IPS-NIHi11 (cell line): Measurements from ENCODE around the gene CLTCL1.

Experiments used
- DNase-seq: peaks from one replicate; pipeline ENCODE4 v3.0.0; 2012; ENCODE audit warnings: mixed read lengths, low spot score

CLTCL1 gene

GRCh38 chr22:19244600-19245352, 46.7 kb downstream of the CLTCL1 start:
- DNase-seq, result no peak

GRCh38 chr22:19242699-19243098, 48.8 kb downstream of the CLTCL1 start:
- DNase-seq, result no peak

GRCh38 chr22:19241593-19241906, 50.0 kb downstream of the CLTCL1 start:
- no peak for DNase-seq

GRCh38 chr22:19240813-19241592, 50.5 kb downstream of the CLTCL1 start:
- peak; percentile 17 for DNase-seq

DNA sequence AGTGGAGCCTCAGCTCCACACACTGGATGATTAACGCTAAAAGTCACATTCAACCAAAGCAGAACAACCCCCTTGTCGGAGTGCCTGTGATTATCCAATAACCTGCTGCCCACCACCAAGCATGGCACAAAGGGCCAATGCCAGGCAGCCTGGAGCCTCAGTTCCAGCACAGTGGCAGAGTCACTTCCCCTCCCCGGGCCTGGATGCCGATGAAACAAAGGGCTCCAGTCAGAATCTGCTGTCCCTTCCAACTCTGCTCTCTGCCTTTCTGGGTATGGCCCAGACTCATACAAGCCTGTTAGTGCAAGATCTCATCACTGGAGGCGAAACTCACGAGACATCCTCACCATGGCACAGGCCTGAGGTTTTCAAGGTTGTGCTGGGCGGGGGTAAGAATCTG, 52.1 kb downstream of the CLTCL1 start:
- no peak for DNase-seq

DNA sequence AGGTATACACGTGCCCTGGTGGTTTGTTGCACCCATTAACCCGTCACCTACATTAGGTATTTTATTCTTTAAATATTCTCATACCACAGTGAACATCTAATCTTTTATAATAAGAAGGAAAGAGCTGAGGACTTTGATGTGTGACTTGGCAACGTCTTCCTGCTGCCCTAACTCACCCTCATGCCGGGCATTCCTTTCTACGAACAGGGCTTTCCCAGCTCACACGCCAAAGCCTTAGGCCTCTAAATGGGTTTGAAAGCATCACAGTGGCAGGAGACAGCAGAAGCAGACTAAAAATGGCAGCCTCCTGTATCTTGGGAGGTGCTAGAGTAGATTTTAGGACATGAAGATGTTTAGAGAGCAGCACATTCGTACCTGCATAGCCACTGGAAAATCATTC, 52.6 kb downstream of the CLTCL1 start:
- no peak for DNase-seq

GRCh38 chr22:19235874-19236273, 55.6 kb downstream of the CLTCL1 start:
- no peak for DNase-seq

GRCh38 chr22:19234126-19234896, 57.2 kb downstream of the CLTCL1 start:
- no peak for DNase-seq

- no peak for DNase-seq
Measured at GRCh38 chr22:19233189-19233661, 58.3 kb downstream of the CLTCL1 start.

DNA sequence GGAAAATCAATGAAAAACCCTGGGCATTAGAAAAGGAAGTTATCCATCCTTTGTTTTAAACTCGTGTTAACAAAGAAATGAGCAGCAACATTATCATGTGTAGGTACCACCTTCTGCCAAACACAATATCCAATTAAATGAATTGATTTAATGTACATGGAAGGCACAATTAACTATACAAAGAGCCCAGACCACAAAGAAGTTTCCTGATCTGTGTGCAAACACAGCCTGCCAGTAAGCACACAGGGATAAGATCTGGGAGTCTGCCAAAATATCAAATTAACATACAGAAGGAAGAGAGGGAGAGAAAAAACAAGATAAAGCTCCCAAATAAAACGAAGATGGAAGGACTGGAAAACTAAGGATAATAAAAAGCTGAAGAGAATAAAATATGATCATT, 58.9 kb downstream of the CLTCL1 start:
- no peak for DNase-seq

DNA sequence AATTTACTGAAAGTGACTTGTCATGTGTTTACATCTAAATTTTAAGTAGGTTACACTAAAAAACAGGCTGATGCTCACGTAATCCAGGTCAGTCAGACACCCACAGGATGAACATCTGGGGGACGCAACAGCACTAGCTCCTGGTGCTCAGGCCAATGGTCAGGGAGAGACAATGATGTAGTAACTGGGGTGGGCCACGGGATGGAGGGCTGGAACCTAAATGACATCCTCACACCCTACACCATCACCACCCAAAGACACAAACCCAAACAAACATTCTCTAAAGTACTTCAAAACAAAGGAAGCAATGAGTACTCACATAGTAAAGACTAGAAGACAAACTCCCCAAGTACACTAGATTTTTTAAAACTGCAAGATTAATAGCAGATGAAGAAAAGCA, 59.5 kb downstream of the CLTCL1 start:
- DNase-seq, result no peak

DNA sequence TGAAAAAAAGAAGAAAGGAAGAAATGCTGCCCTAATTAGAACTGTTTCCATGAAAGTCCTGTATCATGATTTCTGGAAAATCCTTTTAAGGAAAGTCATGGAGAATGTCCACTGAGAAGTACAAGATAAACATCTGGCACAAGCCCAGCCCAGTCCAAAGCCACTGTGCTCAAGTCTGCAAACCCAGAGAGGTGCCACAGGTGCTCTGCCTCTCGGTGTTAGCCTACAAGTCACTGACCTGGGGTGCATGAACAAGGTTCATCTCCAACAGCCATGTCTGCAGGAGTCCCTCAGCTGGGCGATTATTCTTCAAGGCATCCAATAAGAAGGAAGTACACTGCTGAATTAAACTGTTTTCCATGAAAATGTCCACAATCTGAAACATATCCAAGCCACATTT, 61.9 kb downstream of the CLTCL1 start:
- no peak for DNase-seq

DNA sequence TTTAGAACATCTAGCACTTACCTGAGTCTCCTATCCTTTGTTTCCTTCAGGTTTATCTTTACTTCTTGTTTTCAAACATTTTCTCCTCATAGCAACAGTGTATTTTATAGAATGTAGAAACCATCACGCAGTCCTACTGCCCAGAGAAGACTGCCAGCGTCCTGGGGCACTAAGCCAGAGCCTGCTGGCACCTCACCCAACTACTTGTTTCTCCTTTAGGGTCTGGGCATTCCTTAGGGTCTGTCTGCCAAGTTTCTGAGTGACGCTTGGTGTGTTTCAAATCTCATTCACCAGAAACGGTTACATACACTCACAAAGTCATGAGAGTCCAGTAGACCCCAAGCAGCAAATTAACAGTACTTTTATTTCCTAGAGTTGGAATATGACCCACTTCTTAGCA, 63.3 kb downstream of the CLTCL1 start:
- DNase-seq, result no peak

GRCh38 chr22:19226428-19226827, 65.1 kb downstream of the CLTCL1 start:
- DNase-seq, result no peak

DNA sequence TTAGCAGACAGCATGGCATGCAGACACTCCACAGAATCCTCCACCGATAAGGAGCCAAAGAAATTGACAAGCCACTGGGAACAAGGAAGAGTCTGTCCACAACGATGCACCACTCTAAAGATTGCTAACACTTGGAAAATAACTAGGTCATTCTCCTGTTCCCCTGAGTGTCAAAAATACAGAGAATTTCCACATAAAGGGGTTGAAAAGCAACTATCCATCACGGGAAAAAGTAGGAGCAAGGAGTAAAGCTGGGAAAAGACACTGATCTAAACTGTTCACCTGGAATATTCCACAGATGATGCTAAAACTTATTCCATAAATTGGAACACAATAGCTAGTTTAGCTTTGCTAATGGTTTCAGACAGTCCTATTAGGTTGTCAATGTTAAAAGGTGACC, 66.0 kb downstream of the CLTCL1 start:
- DNase-seq, result no peak

DNA sequence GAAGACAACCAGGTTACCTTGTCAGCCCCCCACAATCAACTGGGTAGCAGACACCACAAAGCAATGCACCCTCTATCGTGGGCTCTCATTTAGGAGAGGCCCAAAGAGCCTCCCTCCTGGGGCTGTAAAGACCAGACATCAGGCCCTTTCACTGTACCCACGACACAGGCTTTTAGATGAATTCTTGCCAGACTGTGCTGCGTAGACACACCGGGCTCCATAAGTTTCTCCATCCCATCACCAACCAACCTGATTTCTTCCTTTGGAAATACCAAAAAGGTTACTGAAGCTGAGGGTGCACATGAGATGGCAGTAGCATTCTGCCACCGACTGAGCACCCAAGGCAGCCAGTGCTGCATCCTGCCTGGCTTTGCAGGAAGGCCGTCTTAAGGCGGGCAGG, 66.5 kb downstream of the CLTCL1 start:
- no peak for DNase-seq

- DNase-seq, result no peak
Measured at GRCh38 chr22:19224557-19224956, 67.0 kb downstream of the CLTCL1 start.

DNA sequence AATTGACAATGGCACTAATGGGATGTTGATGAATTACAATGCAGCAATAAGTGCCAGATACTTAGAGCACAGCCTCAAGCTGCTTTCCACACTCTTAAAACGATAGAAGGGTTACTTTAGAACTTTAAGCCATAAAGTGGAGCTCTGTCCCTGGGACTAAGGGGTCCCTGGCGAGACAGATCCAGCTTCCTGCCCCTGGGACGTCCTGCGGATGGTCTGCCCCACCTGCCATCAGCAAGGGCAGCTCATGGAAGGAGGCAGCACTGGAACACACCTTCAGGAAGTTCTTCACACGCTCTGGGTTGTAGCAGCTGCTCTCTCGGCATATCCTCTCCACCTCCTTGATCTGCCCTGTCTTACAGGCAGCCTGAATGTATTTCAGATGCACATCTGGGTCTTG, 67.9 kb downstream of the CLTCL1 start:
- DNase-seq, result no peak

DNA sequence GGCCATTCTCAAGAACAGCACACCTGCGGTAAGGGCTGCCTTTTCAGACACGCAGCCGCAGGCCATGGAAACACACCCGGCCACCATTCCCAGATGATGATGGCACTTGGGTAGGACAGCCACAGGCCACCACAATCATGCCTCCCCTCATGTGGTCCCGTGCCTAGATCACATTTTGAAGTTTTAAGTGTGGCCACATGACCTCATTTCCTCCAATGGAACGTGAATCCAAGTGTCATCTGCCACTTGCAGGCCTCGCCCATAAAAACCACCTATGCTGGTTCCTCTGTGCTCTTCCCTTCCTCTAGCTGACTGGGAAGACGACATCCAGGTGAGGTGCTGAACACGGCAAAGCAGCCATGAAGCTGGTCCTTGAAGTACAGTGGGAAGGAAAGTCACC, 68.4 kb downstream of the CLTCL1 start:
- DNase-seq, result no peak

DNA sequence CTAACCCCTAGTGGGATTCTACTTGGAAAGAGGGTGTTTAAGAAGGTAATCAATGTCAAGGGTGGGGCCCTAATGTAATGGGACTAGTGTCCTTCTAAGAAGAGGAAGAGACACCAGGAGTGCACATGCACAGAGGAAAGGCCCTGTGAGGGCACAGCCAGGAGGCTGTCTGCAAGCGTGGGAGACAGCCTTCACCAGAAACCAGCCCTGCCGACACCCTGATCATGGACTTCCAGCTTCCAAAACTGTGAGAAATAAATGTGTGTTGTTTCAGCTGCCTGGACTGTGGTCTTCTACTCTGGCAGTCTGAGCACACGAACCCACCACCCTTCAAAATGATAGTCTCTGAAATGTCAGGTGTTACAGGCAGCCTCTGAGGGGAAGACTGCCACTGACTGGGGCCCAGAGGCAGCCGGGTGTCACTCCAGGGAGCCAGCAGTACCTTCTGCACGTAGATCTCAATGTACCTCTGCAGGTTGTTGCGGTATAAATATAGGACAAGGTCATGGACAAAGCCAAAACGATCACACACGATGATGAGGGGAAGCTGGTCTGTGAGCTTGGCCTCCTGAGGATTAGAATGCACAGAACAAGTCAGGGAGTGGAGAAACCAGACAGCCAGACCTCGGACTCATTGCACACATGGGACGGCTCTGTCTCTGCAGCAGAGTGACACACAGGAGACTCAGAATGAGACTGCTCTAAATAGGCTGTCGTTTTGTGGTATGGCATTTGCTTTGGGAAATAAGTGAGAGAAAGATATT, 69.1 kb downstream of the CLTCL1 start:
- DNase-seq, result no peak

DNA sequence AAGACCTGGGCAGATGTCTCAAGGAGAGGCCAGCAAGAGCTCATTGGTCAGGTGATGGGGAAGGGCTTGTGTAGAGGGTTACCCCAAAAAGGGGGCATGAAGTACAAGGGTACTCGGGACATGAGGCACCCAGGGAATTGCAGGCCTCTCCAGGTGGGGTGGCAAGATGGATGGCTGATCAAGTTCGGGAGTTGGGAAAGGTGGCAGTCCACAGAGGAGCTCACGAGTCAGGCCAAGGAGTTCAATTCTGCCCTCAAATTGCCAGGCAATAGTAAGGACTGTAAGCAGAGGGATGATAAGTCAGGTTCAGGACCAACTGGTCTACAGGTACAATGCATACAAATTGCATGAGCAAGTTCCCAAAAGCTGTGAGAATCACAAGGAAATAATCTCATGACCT, 70.7 kb downstream of the CLTCL1 start:
- no peak for DNase-seq

DNA sequence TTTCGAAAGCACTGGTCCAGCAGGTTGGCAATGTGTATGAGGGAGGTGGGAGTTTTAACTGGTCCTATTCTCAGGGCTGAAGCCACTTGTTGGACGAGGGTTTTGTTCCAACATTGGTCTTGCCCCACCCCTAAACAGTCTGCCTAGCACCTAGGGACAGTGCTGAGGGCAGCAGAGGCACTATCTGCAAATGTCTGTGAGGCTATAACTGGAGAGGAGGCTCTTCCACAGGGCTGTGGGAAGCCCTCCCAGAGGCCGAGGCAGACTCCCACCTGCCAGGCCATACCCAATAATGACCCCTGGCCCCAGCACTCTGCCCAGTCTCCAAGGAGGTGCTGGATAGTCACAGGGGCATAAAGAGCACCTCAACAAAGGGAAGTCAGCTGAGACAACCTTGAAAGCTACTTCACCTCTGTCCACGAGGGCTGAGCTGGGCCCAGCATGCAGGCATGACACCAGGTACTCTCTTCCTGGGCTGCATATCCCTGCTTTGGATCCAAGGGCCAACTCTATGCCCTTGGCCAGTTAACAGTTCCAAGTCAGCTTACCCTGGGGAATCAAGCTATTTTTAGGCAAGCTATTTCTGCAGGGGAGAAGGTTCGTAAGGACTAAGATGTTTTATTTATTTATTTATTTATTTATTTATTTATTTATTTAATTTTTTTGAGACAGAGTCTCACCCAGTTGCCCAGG, 72.8 kb downstream of the CLTCL1 start:
- no peak for DNase-seq
